Occipital lobe (tissue), 2 donors: ENCODE results near the gene KISS1. TPM values are rescaled to one million over a fixed set of nuclear protein-coding genes. Genes with fewer than 3 reads are reported as not detected.

ENCODE experiments used
- DNase-seq: peaks from one replicate; lab custom pipeline; 2025; lab: John Stamatoyannopoulos, UW
- total RNA-seq: library from RNA; depleted of rRNA; stranded (reverse); fragments of >200 nt; gene quantifications from one replicate; pipeline ENCODE4 v1.2.3, GENCODE V29; 2014

Gene KISS1
- total RNA-seq, 1 donor from 2014 or later, result not detected

- DNase-seq, result no peak
Measured at GRCh38 chr1:204161609-204162493, 34.4 kb downstream of the KISS1 start.

- no peak for DNase-seq
Measured at GRCh38 chr1:204157962-204158361, 38.3 kb downstream of the KISS1 start.

- no peak for DNase-seq
Measured at GRCh38 chr1:204155881-204156280, 40.4 kb downstream of the KISS1 start.

GRCh38 chr1:204154568-204155255 is 41.6 kb downstream of the KISS1 start:
- DNase-seq, result no peak

GRCh38 chr1:204153667-204154066 is 42.6 kb downstream of the KISS1 start:
- DNase-seq, result no peak

GRCh38 chr1:204152310-204153044 is 43.8 kb downstream of the KISS1 start:
- DNase-seq, result no peak

- no peak for DNase-seq
Measured at GRCh38 chr1:204151552-204152309, 44.6 kb downstream of the KISS1 start, which contains the start of gene ETNK2. ETNK2 (minus strand) TSS chr1:204152044; CDS start chr1:204151852, 192 bp downstream.

- DNase-seq, result no peak
Measured at GRCh38 chr1:204150702-204151551, 45.4 kb downstream of the KISS1 start.

GRCh38 chr1:204149635-204150565 is 46.4 kb downstream of the KISS1 start:
- DNase-seq, result no peak

GRCh38 chr1:204149107-204149506 is 47.2 kb downstream of the KISS1 start:
- no peak for DNase-seq

- no peak for DNase-seq
Measured at GRCh38 chr1:204147406-204148383, 48.6 kb downstream of the KISS1 start.

GRCh38 chr1:204146965-204147364 is 49.3 kb downstream of the KISS1 start:
- no peak for DNase-seq

- no peak for DNase-seq
Measured at GRCh38 chr1:204146309-204146708, 50.0 kb downstream of the KISS1 start.

GRCh38 chr1:204145033-204145504 is 51.2 kb downstream of the KISS1 start:
- DNase-seq, result no peak

GRCh38 chr1:204143276-204144041 is 52.8 kb downstream of the KISS1 start:
- DNase-seq, result no peak

GRCh38 chr1:204142032-204142974 is 54.0 kb downstream of the KISS1 start:
- no peak for DNase-seq
